ENCODE results near the gene WIPF3.

The WIPF3 gene

GRCh38 chr7:29809533-29810155 lies 3.3 kb downstream of the WIPF3 start:
- no peak for DNase-seq (ENCODE audit: low spot score)

GRCh38 chr7:29810297-29810696 lies 4.0 kb downstream of the WIPF3 start:
- DNase-seq (ENCODE audit: low spot score): no peak

GRCh38 chr7:29810813-29811482 lies 4.6 kb downstream of the WIPF3 start:
- DNase-seq (ENCODE audit: low spot score): no peak

GRCh38 chr7:29811586-29811985 lies 5.3 kb downstream of the WIPF3 start:
- DNase-seq (ENCODE audit: low spot score): no peak

- DNase-seq (ENCODE audit: low spot score): no peak
Observed at GRCh38 chr7:29812185-29812876, 6.0 kb downstream of the WIPF3 start.

GRCh38 chr7:29815181-29816105 lies 9.1 kb downstream of the WIPF3 start:
- DNase-seq (ENCODE audit: low spot score): no peak

- DNase-seq (ENCODE audit: low spot score): no peak
Observed at GRCh38 chr7:29818308-29818707, 12.0 kb downstream of the WIPF3 start.

- no peak for DNase-seq (ENCODE audit: low spot score)
Observed at GRCh38 chr7:29825775-29826529, 19.6 kb downstream of the WIPF3 start.

- DNase-seq (ENCODE audit: low spot score): no peak
Observed at GRCh38 chr7:29826530-29826822, 20.2 kb downstream of the WIPF3 start.

GRCh38 chr7:29826904-29827303 lies 20.6 kb downstream of the WIPF3 start:
- DNase-seq (ENCODE audit: low spot score): no peak

- DNase-seq (ENCODE audit: low spot score): no peak
Observed at GRCh38 chr7:29831705-29832104, 25.4 kb downstream of the WIPF3 start.

- DNase-seq (ENCODE audit: low spot score): no peak
Observed at GRCh38 chr7:29833929-29834328, 27.6 kb downstream of the WIPF3 start.

GRCh38 chr7:29835718-29836117 lies 29.4 kb downstream of the WIPF3 start:
- no peak for DNase-seq (ENCODE audit: low spot score)

- DNase-seq (ENCODE audit: low spot score): no peak
Observed at GRCh38 chr7:29839302-29839701, 33.0 kb downstream of the WIPF3 start.

GRCh38 chr7:29839921-29840320 lies 33.6 kb downstream of the WIPF3 start:
- no peak for DNase-seq (ENCODE audit: low spot score)

- DNase-seq (ENCODE audit: low spot score): no peak
Observed at GRCh38 chr7:29840701-29841100, 34.4 kb downstream of the WIPF3 start.

GRCh38 chr7:29841926-29842701 lies 35.8 kb downstream of the WIPF3 start:
- DNase-seq (ENCODE audit: low spot score): no peak

GRCh38 chr7:29843093-29843492 lies 36.8 kb downstream of the WIPF3 start:
- no peak for DNase-seq (ENCODE audit: low spot score)

GRCh38 chr7:29843726-29844125 lies 37.4 kb downstream of the WIPF3 start:
- DNase-seq (ENCODE audit: low spot score): no peak

GRCh38 chr7:29844559-29844958 lies 38.3 kb downstream of the WIPF3 start:
- no peak for DNase-seq (ENCODE audit: low spot score)

- DNase-seq (ENCODE audit: low spot score): no peak
Observed at GRCh38 chr7:29847496-29847895, 41.2 kb downstream of the WIPF3 start.

All from CD4-positive, alpha-beta T cell treated with Interleukin-6 at 100 ng/mL for 8 hours (primary cell).